HG03442 (cell line): ENCODE measurements around the gene IGFBP4.

ENCODE experiments used
- ATAC-seq: cut with Tn5 transposase; IDR thresholded peaks from one replicate; pipeline ENCODE4 v1.9.1; 2021; ENCODE audit warnings: mild to moderate bottlenecking, moderate library complexity; ENCODE audit not compliant: unreplicated experiment

IGFBP4 gene

GRCh38 chr17:40453881-40454612, 10.8 kb downstream of the IGFBP4 start:
- ATAC-seq = no peak

- no peak for ATAC-seq
Measured at GRCh38 chr17:40454613-40454995, 11.4 kb downstream of the IGFBP4 start.

DNA sequence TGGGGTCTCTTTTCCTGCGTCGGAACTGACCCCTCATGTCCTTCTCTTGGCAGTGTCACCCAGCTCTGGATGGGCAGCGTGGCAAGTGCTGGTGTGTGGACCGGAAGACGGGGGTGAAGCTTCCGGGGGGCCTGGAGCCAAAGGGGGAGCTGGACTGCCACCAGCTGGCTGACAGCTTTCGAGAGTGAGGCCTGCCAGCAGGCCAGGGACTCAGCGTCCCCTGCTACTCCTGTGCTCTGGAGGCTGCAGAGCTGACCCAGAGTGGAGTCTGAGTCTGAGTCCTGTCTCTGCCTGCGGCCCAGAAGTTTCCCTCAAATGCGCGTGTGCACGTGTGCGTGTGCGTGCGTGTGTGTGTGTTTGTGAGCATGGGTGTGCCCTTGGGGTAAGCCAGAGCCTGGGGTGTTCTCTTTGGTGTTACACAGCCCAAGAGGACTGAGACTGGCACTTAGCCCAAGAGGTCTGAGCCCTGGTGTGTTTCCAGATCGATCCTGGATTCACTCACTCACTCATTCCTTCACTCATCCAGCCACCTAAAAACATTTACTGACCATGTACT, 13.2 kb downstream of the IGFBP4 start:
- ATAC-seq = no peak

GRCh38 chr17:40457369-40457768, 14.1 kb downstream of the IGFBP4 start:
- ATAC-seq = no peak

GRCh38 chr17:40457964-40458791, 14.9 kb downstream of the IGFBP4 start:
- no peak for ATAC-seq

- ATAC-seq = no peak
Measured at GRCh38 chr17:40458851-40459482, 15.7 kb downstream of the IGFBP4 start.

GRCh38 chr17:40459636-40460603, 16.7 kb downstream of the IGFBP4 start:
- no peak for ATAC-seq

DNA sequence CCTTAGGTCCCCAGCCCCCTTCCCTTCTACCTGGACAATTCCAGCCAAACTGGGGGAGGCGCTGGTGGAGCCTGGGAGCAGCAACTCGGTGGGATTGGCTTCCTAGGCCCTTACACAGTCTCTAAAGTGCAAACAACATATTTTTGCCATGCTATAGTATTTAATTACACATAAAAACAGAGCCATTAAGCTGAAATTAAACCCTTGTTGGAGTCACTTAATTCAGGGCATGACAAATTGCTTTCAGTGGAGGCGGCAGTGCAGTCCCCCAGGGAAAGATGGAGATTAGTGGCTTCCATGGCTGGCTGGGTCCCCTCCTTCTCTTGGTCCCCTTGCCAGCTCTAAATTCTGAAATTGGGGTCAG, 17.3 kb downstream of the IGFBP4 start:
- ATAC-seq = no peak

- ATAC-seq = no peak
Measured at GRCh38 chr17:40460968-40461731, 17.9 kb downstream of the IGFBP4 start.

DNA sequence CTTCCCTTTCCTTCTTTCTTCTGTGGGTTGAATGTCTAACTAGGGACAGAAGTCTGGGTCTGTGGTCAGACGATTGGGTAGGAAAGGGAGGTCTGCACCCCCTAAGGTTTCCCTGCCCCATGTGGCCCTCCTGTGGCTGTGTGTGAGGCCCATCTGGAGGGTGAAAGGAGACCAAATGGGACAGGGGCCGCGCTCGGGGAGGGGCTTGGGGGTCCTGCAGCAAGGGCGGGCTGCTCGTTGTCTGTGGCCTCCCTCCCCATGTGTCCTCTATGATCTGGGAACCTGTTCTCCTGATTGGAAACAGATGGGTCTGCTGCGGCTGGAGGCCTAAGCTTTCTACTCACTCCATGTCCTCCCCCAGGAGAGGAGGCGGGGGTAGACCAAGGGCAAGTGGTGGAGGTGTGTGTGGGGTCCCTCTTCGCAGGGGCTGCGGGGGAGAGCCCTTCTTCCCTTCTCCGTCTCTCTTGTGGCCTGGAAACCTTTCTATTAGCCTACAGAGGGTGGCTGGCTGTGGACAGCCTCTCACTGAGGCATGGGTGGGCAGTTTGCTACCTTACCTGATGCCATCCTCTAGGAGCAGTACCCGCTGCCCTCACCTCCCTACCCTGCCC, 18.6 kb downstream of the IGFBP4 start:
- ATAC-seq = no peak

- ATAC-seq = no peak
Measured at GRCh38 chr17:40462343-40463121, 19.3 kb downstream of the IGFBP4 start.

DNA sequence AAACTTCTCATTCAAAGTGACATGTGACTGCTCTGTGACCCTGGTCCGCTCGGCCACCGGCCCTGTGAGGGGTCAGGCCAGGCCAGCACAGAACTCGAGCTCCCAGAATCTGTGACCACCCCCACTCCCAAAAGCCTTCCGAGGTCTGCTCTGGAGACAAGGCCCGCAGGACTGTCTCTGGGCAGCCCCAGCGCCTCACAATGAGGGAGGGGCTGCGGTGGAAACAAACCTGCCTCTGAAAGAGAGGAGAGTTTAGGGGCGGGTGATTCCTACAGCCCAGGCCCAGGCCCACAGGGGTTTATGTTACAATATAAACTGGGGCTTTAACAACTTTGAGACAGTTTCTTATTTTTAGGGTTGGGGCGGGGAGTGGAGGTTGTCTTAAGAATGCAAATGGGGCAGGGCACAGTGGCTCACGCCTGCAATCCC, 19.9 kb downstream of the IGFBP4 start:
- no peak for ATAC-seq

DNA sequence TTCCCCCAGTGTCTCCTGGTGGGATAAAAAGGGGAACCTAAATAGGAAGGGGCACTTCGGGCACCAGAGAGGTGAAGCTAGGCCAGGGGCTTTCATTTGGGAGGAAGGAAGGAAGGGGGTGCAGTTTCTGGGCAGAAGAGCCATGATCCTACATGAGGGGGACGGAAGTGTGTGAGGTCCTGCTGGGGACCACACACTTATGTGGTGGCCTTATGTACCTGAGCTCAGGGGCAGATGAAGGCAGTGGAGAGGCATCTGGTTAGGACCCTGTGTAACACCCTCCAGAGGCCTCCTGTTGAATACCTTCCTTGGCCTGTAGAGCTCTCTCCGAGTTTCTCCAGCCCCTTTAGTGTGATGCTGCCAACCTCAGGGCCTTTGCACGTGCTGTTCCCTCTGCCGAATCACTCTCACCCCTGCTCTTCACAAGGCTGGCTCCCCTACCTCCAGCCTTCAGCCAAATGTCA, 21.2 kb downstream of the IGFBP4 start:
- no peak for ATAC-seq

DNA sequence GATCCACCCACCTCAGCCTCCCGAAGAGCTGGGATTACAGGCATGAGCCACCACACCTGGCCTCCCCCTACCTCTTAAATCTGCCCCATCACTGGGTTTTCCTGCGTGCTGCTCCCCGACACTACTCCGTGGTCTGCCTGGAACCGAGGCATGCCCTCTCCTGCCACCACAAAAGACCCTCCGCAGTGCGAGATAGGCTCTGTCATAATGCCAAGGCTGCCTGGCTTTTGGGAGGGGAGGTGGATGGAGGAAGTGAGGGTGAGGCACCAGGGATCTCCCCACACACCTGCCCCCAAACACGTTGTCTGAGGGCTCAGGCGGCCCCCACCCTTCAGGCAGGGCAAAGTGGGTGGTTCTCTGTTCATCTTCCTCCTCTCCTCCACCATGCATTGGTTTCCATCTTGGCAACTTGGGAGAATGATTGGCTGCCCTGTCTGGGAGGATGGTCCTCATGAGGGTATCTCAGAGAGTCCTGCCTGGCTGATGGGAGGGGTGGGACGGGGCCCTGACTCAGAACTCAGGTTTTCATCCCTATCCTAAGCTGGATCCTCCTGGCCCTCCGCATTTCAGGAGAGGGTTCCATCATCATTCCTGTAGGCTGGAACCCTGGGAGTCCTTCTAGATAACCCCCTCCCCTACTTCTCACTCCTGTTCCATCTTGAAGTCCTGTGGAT, 23.2 kb downstream of the IGFBP4 start:
- no peak for ATAC-seq

GRCh38 chr17:40467281-40467867, 24.1 kb downstream of the IGFBP4 start:
- ATAC-seq = no peak

GRCh38 chr17:40468560-40468959, 25.3 kb downstream of the IGFBP4 start:
- no peak for ATAC-seq
